HG03469 (cell line): ENCODE data around the gene SMCO1.
"Not testable (repeated sequence)": the region's sequence is repeated elsewhere in the genome, so short reads cannot be mapped to it uniquely, and the experiment has no call there.

Source experiments
- ATAC-seq: cut with Tn5 transposase; IDR thresholded peaks from one replicate; pipeline ENCODE4 v1.9.1; 2021; ENCODE audit warnings: mild to moderate bottlenecking, moderate library complexity, moderate number of reproducible peaks; ENCODE audit not compliant: unreplicated experiment

Gene SMCO1

GRCh38 chr3:196496183-196496582, 19.0 kb downstream of the SMCO1 start:
- no peak for ATAC-seq

DNA sequence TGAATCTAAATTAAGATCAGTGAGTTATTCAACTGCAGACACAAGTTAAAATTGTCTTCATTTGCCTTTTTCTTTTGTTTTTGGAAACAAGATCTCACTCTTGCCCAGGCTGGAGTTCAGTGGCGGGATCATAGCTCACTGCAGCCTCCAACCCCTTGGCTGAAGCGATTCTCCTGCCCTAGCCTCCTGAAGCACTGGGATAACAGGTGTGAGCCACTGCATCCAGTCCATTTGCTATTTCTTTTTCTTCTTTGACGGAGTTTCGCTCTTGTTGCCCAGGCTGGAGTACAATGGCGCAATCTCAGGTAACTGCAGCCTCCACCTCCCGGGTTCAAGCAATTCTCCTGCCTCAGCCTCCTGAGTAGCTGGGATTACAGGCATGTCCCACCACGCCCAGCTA, 21.9 kb downstream of the SMCO1 start:
- ATAC-seq: no peak

DNA sequence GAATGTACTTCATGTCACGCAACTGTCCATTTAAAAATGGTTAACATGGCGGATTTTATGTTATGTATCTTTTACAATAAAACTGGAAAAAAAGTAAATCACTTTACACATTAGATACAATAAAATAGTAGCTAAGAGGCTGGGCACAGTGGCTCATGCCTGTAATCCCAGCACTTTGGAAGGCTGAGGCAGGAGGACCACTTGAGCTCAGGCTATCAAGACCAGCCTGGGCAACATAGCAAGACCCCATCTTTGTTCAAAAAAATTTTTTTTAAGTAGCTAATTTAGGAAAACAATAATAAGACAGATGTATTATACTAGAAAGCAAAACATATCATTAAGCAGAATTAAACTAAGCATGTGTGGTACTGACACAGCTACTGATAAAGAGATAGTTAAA, 23.1 kb downstream of the SMCO1 start:
- ATAC-seq: no peak

GRCh38 chr3:196489747-196490146, 25.4 kb downstream of the SMCO1 start:
- no peak for ATAC-seq

DNA sequence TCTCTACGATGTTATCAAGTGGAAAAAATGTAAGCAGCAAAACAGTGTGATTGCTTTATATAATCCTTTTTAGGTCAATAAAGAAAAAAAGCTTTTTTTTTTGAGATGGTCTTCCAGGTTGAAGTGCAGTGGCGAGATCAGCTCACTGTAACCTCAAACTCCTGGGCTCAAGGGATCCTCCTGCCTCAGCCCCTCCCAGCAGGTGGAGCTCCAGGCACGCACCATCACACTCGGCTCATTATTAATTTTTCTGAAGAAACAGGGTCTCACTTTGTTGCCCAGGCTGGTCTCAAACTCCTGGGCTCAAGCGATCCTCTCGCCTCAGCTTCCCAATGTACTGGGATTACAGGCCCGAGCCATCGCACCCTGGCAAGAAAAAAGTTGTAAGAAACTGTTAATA, 28.9 kb downstream of the SMCO1 start:
- no peak for ATAC-seq

- no peak for ATAC-seq
These were observed 37.5 kb downstream of the SMCO1 start for GRCh38 chr3:196477678-196478077.

GRCh38 chr3:196472286-196472685, 42.9 kb downstream of the SMCO1 start:
- no peak for ATAC-seq

- ATAC-seq: no peak
These were observed 43.6 kb downstream of the SMCO1 start for GRCh38 chr3:196471551-196471950.

- not testable (repeated sequence) for ATAC-seq
These were observed 45.0 kb downstream of the SMCO1 start for GRCh38 chr3:196470182-196470581.

DNA sequence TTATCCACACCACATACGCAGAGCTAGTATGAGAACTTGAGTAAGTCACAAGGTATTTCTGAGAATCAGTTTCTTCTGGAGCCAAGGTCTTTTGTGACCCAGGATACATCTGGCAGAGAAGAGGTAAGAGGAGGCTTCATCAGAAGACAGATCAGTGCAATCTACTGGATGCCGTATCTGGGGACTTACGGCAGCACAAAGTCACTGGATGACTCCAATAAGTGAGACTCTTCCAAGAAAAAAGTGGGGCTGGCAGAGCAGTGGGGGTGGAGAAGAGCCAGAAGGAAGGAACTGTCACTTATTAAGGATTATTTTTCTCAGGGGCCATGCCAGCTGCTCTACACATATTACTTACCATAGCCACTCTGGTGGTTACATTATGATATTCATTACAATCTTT, 51.3 kb downstream of the SMCO1 start:
- ATAC-seq: no peak

- ATAC-seq: no peak
These were observed 51.7 kb downstream of the SMCO1 start for GRCh38 chr3:196463478-196463756.

- ATAC-seq: not testable (repeated sequence)
These were observed 52.3 kb downstream of the SMCO1 start for GRCh38 chr3:196462680-196463477.

- no peak for ATAC-seq
These were observed 57.1 kb downstream of the SMCO1 start for GRCh38 chr3:196458063-196458462.

- not testable (repeated sequence) for ATAC-seq
These were observed 57.7 kb downstream of the SMCO1 start for GRCh38 chr3:196457470-196457869.
